ENCODE results near the gene CCPG1. TPM values are rescaled to one million over a fixed set of nuclear protein-coding genes. Genes with fewer than 3 reads are reported as not detected.
"Not testable (repeated sequence)": the region's sequence is repeated elsewhere in the genome, so short reads cannot be mapped to it uniquely, and the experiment has no call there.

The CCPG1 gene
- total and polyA plus RNA-seq, 2 of the 13 experiments (the other 11 are each of a cell fraction or from before 2014, with no cell fraction given): 16.1 to 19.5 TPM

- H3K79me2 ChIP-seq (ENCODE audit: insufficient read depth, low read length); ATAC-seq; FAIRE-seq; H3K9me3 ChIP-seq (ENCODE audit: low read length); H4K20me1 ChIP-seq (ENCODE audit: insufficient read depth, low read length); H3K27me3 ChIP-seq (ENCODE audit: control insufficient read depth in 1 of 2, insufficient read depth in 2 of 2, low read length in 2 of 2); BruUV-seq (replicated peaks); CTCF ChIA-PET (ENCODE audit: low intra/inter-chr PET ratio, low total read pairs); H3K36me3 ChIP-seq (replicated peaks in 1 of 2; ENCODE audit: control insufficient read depth in 1 of 2, insufficient read depth in 2 of 2, low read length in 2 of 2); in situ Hi-C loops (cut with HindIII; ENCODE audit: extremely low pct_ligation_motif_present, low pct_unique_long_range_greater_than_20kb); DNase-seq (ENCODE audit: low spot score): not testable (repeated sequence)
- intact Hi-C loops (cut with micrococcal nuclease; ENCODE audit: unreplicated experiment): loop anchor here (5.0 kb wide), 1 partner anchor 92 kb away; the partner anchor contains the start of genes PIGB and PIGBOS1
- TF ChIP-seq ZNF460 (CRISPR knock-in tag; IDR thresholded peaks at IDR 0.05; ENCODE audit: borderline replicate concordance): peak; percentile 59; the same call in 1 of the 2 replicates
- WGBS (ENCODE audit: low lambda C conversion rate): 22% methylated on average over 14 of the region's 14 CpGs
- Histone ChIP-seq H2AFZ (ENCODE audit: low read length) (peak overlapping the region; percentile 86), H3K4me2 (ENCODE audit: low read depth, low read length) (peak overlapping the region; percentile 94), H3K9ac (ENCODE audit: insufficient read depth, low read depth, low read length) (peak overlapping the region; percentile 61), H3K27ac (ENCODE audit: extremely low read length, insufficient read depth, low read length) (peak overlapping the region; percentile 89), H3K4me1 (ENCODE audit: insufficient read depth, low read length) (peaks cover 29% of the 10 kb centered on the region), H3K4me3 (replicated peaks in 1 of 3; ENCODE audit: insufficient read depth in 1 of 3, low read depth in 2 of 3, low read length in 3 of 3) (peak overlapping the region; percentile 66 to 86 (median 76); a peak in 5 of 6 replicates)
- POLR2A ChIA-PET: interaction anchor here (1.0 to 2.4 kb wide), 5 partner anchors 8 to 212 kb away, joined by 3 to 30 read pairs (median 5); partner anchors contain the start of genes PIGB, PIGBOS1 and RSL24D1
Measured at GRCh38 chr15:55408976-55409375, 817 bp upstream of the CCPG1 start.

DNA sequence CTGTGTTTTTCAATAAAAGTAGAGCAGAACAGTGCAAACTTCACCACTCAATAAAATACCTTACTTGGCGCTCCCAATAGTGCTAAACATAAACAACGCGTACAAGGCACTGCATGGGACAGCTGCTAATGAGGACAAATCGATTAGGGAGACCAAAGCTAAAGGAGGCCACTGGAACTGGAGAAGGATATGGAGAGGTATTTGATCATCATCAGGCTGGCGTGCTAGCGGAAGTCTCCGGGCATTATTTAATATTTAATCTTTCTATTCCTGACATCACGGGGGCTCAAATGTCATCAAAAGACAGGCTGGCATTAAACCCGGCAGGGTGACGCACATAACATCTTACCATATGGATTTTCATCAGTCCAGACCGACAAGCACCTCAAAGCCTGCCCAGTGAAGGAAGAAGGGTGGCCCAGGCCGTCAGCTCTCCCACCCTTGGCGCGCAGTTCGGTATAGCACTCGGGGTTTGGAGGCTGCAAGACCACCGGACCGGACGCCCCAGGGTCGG, 604 bp downstream of the CCPG1 start:
- CTCF ChIA-PET (ENCODE audit: low intra/inter-chr PET ratio, low total read pairs): interaction anchor here (1.2 kb wide), 1 partner anchor 28 kb away, joined by 5 read pairs; no protein-coding TSS in a partner anchor
- no peak for TF ChIP-seq MED13 (CRISPR knock-in tag; IDR thresholded peaks at IDR 0.05)
- TF ChIP-seq TOPORS (CRISPR knock-in tag; IDR thresholded peaks at IDR 0.05): 0 out of 2 replicates have a peak, but pooled peaks have one; percentile 17
- 0 out of 2 replicates have a peak, but pooled peaks have one; percentile 60 for TF ChIP-seq ZNF546 (CRISPR knock-in tag; conservative IDR thresholded peaks at IDR 0.05)
- TF ChIP-seq GFI1 (CRISPR knock-in tag; IDR thresholded peaks at IDR 0.05; ENCODE audit: borderline replicate concordance): 0 out of 2 replicates have a peak, but pooled peaks have one; percentile 16
- TF ChIP-seq ZFX (CRISPR knock-in tag; IDR thresholded peaks at IDR 0.05; ENCODE audit: low read depth): no peak
- TF ChIP-seq ZBTB21 (CRISPR knock-in tag; IDR thresholded peaks at IDR 0.05): 0 out of 2 replicates have a peak, but pooled peaks have one; percentile 23
- 0 out of 2 replicates have a peak, but pooled peaks have one; percentile 35 for TF ChIP-seq SMYD3 (CRISPR knock-in tag; IDR thresholded peaks at IDR 0.05)
- TF ChIP-seq PRMT3 (CRISPR knock-in tag; IDR thresholded peaks at IDR 0.05; ENCODE audit: borderline replicate concordance, low read depth): 0 out of 2 replicates have a peak, but pooled peaks have one; percentile 18
- no peak for TF ChIP-seq HDAC6 (IDR thresholded peaks at IDR 0.05; ENCODE audit: low read depth, low read length)
- 0 out of 2 replicates have a peak, but pooled peaks have one; percentile 36 for TF ChIP-seq ONECUT2 (CRISPR knock-in tag; IDR thresholded peaks at IDR 0.05)
- no peak for TF ChIP-seq PAXIP1 (CRISPR knock-in tag; conservative IDR thresholded peaks at IDR 0.05)
- TF ChIP-seq ZIK1 (CRISPR knock-in tag; IDR thresholded peaks at IDR 0.05; ENCODE audit: borderline replicate concordance, low read depth): 0 out of 2 replicates have a peak, but pooled peaks have one; percentile 77
- peak; percentile 6; the same call in 1 of the 2 replicates for TF ChIP-seq NAIF1 (CRISPR knock-in tag; IDR thresholded peaks at IDR 0.05; ENCODE audit: borderline replicate concordance)

More for the DNA sequence above, 604 bp downstream of the CCPG1 start:
- peaks cover 43% of the 10 kb centered on the region for H3K4me1 ChIP-seq (ENCODE audit: insufficient read depth, low read length)
- no peaks in the 10 kb centered on the region for H3K36me3 ChIP-seq (replicated peaks in 1 of 2; ENCODE audit: control insufficient read depth in 1 of 2, insufficient read depth in 2 of 2, low read length in 2 of 2)
- H3K79me2 ChIP-seq (ENCODE audit: insufficient read depth, low read length): no peaks in the 10 kb centered on the region
- peak overlapping the region; percentile 89 for H3K27ac ChIP-seq (ENCODE audit: extremely low read length, insufficient read depth, low read length)
- peak overlapping the region; percentile 77 for H3K9ac ChIP-seq (ENCODE audit: insufficient read depth, low read depth, low read length)
- H3K27me3 ChIP-seq (ENCODE audit: control insufficient read depth in 1 of 2, insufficient read depth in 2 of 2, low read length in 2 of 2): no peaks in the 10 kb centered on the region
- intact Hi-C loops (cut with micrococcal nuclease; ENCODE audit: unreplicated experiment) (loop anchor here (5.0 kb wide), 1 partner anchor 90 kb away; the partner anchor contains the start of genes PIGB and PIGBOS1), in situ Hi-C loops (cut with HindIII; ENCODE audit: extremely low pct_ligation_motif_present, low pct_unique_long_range_greater_than_20kb) (no loop called here)
- FAIRE-seq (no peak), ATAC-seq (peak; percentile 19), DNase-seq (ENCODE audit: low spot score) (no peak)
- H4K20me1 ChIP-seq (ENCODE audit: insufficient read depth, low read length): no peaks in the 10 kb centered on the region
- POLR2A ChIA-PET: interaction anchor here (0.8 to 2.4 kb wide), 10 partner anchors 9 to 211 kb away, joined by 3 to 30 read pairs (median 4); partner anchors contain the start of genes PIGB, PIGBOS1 and RSL24D1
- H3K4me2 ChIP-seq (ENCODE audit: low read depth, low read length): peak overlapping the region; percentile 94
- H3K9me3 ChIP-seq (ENCODE audit: low read length): no peaks in the 10 kb centered on the region
- peak overlapping the region; percentile 70 to 86 (median 76) for H3K4me3 ChIP-seq (replicated peaks in 1 of 3; ENCODE audit: insufficient read depth in 1 of 3, low read depth in 2 of 3, low read length in 3 of 3)
- TSS peak; percentile 83 for BruUV-seq (replicated peaks)
- WGBS (ENCODE audit: low lambda C conversion rate): under 1% methylated on average over 11 of the region's 20 CpGs
- peak overlapping the region; percentile 94 for H2AFZ ChIP-seq (ENCODE audit: low read length)

Measured in HepG2 (cell line).